ENCODE measurements around the gene TVP23A.

GRCh38 chr16:10743227-10743609 is 75.4 kb downstream of the TVP23A start:
- TF ChIP-seq CTCF (IDR thresholded peaks at IDR 0.05) (no peak), POLR2A (IDR thresholded peaks at IDR 0.05) (no peak)

Measured in suprapubic skin (tissue), 3 donors.